ENCODE results near the gene UPK3A.
"Not testable (repeated sequence)": the region's sequence is repeated elsewhere in the genome, so short reads cannot be mapped to it uniquely, and the experiment has no call there.

UPK3A gene

DNA sequence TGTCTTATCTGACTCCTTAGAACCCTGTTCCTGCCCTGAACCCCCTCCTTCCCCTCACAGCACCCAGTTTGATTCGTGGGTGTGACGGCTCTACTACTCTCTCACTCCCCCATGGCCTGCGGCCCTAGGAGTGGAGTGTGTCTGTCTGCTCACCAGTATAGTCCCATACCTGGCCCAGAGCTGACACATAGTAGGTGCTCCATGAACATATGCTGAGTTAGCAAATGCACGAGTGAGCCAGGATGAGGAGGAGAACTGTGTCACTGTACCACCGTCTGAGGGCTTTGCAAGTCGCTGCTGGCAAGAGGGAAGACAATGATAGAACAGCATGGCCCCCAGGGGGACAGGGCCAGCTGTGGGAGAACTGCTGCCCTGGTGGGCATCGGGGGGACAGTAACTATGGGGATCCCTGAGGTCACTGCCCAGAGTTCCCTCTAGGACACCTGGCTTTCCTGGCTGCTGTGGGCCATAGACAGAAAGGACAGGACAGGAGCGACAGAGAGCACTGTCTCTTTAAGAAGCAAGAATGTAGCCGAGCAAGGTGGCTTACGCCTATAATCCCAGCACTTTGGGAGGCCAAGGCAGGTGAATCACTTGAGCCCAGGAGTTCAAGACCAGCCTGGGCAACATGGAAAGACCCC is 24.9 kb upstream of the UPK3A start:
- no peak for DNase-seq

DNA sequence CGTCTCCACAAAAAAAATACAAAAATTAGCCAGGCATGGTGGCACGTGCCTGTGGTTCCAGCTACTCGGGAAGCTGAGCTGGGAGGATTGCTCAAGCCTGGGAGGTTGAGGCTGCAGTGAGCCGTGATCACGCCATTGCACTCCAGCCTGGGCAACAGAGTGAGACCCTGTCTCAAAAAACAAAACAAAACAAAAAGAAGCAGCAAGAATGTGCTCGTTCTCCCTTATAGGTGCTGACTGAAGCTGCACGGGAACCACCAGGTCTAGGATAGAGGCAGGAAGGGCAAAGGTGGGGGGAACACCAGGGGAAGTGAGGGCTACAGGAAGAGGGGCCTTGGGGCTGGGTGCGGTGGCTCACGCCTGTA is 24.4 kb upstream of the UPK3A start:
- not testable (repeated sequence) for DNase-seq

- no peak for DNase-seq
These were observed 23.2 kb upstream of the UPK3A start for GRCh38 chr22:45261407-45262088.

- no peak for DNase-seq
These were observed 22.4 kb upstream of the UPK3A start for GRCh38 chr22:45262195-45262930.

DNA sequence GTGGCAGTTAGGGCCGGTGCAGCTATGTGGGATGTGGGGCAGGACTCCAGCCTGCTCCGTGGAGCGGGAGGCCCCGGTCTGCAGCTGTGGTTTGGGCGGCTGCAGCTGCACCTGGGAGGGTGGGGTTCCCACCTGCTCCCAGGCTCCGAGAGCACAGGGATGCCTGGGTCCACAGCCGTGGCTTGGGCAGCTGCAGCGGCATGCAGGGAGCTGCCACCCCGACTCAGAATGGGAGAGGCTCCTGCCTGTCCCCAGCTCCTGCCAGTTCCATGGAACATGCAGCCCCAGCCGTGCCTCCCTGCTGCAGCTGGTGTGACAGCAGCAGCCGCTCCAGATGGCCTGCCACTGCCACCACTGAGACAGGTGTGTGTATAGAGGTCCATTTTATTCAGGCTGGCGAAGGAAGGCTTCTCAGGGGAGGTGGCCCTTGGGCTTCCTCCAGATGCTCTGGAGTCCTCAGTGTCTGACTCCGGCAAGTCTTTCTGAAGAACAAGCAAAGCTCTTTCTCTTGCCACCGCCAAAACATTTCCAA is 21.8 kb upstream of the UPK3A start:
- no peak for DNase-seq

DNA sequence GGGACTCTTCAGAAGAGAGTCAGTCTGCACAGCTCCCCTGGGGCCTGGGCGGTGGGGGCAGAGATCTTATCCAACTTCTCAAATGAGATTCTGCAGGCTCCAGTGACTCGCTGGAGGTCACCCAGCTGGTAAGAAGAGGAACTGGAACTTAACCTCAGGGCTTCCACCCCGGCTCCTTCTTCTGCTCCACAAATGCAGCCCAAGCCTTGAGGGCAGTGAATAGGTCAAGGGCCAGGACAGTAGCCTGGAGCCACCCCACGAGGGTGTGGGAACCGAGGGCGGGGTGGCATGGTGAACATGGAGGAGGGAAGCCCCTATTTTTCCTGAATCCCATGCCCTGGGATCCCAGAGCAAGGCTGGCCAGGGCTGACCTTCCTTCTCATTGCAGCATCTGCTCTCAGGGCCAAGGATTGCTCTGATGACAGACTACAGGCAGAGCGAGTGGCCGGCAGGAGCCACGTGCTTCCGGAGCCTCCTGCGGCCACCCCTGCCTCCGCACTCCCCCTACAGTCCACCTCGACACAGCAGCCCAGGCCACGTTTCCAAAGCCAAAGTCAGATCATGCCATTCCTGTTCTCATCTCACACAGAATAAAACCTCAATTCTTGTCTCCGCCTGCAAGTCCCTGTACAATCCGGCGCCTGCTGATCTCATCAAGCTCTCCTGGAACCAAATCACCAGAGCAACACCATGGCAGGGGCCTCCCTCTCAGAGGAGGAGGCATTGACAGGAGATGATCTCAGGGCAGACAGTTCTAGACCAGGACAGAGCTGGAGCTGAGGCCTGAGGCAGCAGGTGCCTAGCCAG is 21.1 kb upstream of the UPK3A start:
- DNase-seq = peak; percentile 37

- no peak for DNase-seq
These were observed 19.2 kb upstream of the UPK3A start for GRCh38 chr22:45265535-45265934.

GRCh38 chr22:45268167-45268957 is 16.4 kb upstream of the UPK3A start:
- DNase-seq = no peak

DNA sequence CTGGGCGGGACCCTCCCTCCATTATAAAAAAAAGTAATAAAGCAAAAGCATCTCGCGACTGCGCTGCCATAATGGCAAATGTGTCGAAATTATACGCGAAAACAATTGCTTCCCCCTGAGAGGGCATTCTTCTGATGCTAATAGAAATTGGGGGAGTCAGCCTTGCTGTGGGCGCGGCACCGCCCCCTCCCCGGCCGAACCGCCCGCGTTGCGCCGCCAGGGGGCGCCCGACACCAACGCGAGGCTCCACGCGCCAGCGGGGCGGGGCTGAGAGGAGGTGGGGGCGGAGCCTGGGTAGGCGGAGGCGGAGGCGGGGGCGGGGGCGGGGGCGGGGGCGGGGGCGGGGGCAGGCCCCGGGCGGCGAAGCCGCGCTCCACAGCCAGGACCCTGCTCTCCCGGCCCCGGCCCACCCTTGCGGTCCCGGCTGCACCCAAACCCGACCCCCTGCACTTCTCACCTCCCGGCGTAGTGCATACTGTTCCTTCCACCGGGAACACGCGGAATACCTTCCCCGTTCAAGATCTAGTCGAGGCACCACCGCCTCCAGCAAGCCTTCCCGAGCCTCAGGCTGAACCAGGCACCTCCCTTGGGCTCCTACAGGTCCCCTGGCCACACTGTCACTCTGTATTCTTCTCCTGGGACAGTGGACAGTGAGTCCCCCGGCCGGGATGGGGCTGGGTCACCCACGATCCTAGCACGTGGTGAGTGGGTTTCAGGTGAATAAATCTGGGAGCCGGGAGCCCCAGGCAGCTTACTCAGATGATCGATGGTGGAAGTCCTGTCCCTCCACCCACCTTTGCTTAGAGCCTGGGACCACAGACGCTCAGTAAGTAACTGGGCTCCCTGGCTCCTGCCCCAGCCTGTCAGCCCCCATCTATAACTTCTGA is 15.5 kb upstream of the UPK3A start:
- peak; percentile 3 for DNase-seq

GRCh38 chr22:45270095-45271020 is 14.4 kb upstream of the UPK3A start:
- no peak for DNase-seq

GRCh38 chr22:45271667-45272201 is 13.0 kb upstream of the UPK3A start:
- DNase-seq = no peak

DNA sequence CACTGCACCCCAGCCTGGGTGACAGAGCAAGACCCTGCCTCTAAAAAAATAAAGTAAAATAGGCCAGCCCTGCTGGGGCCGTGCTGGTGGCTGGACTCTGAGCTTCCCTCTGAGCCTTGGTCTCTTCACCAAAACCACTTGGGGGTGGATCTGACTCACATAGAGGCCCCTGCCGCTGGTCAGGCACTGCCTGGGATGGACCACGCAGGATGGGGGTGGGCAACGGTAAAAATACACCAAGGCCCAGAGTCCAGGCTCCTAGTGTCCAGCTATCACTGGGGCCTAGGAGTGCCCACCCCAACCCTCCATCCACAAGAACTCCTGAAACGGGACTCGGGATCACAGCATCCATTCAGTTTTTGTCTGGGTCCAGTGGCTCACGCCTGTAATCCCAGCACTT is 12.3 kb upstream of the UPK3A start:
- DNase-seq = no peak

DNA sequence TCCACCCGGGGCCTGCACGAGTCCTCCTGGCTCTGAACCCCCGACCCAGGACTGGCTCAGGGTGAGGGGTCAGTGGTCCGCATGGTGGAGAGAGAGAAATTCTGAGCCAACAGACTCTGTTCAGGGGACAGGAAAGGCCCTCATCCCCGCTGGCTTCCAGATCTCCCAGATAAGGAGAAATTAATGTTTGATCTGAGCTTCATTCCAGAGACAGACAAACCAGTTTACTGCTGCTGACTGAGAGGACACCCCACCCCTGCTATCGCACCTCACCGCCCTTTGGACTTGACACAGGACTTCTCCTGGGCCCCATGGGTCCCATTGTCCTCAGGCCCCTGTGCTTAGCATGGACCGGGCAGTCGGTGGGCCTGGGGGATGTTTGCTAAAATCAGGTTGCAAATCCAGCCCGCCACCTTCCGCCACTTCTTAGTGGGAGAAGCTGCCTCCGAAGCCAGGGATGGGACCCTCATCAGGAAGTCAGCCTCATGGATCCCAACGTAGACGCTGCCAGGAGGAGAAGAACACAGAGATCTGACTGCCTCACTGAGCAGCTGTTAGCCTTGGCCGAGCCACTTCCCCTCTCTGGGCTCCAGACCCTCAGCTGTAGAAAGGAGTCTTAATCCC is 11.2 kb upstream of the UPK3A start:
- no peak for DNase-seq

GRCh38 chr22:45276507-45277105 is 8.1 kb upstream of the UPK3A start:
- no peak for DNase-seq

DNA sequence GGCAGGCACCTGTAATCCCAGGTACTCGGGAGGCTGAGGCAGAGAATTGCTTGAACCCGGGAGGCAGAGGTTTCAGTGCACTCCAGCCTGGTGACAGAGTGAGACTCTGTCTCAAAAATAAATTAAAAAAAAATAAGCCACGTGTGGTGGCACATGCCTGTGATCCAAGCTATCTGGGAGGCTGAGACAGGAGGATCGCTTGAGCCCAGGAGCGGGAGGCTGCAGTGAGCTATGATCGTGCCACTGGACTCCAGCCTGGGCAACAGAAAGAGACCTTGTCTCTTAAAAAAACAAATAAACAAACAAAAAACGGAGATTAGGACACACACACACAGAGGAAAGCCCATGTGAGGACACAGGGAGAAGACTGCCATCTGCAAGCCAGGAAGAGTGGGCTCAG is 7.0 kb upstream of the UPK3A start:
- not testable (repeated sequence) for DNase-seq

DNA sequence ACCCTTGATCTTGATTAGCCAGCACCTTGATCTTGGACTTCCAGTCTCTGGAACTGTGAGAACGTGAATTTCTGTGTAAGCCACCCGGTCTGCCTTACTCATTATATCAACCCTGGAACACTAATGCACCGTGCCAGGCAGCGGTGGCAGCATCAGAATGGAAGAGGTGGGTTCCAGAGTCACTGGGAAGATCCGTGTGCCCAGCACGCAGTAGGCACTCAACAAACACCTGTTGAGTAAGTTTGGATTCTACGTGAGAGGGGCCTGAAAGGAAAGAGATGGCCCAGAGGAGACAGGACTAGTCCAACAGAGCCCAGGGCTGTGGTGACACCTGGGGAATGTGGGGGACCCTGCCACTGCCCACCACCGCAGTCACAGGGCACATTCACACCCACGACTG is 6.6 kb upstream of the UPK3A start:
- no peak for DNase-seq

- DNase-seq = no peak
These were observed 4.2 kb upstream of the UPK3A start for GRCh38 chr22:45280587-45280980.

GRCh38 chr22:45281010-45281409 is 3.7 kb upstream of the UPK3A start:
- no peak for DNase-seq
